NCI-H1105 treated with DMSO at 0.1 percent for 48 hours (cell line): ENCODE measurements around the gene LRP5.
"Not testable (repeated sequence)": the region's sequence is repeated elsewhere in the genome, so short reads cannot be mapped to it uniquely, and the experiment has no call there.

Experiments used
- DNase-seq: peaks from one replicate; lab custom pipeline; 2025; lab: John Stamatoyannopoulos, UW

Gene LRP5

DNA sequence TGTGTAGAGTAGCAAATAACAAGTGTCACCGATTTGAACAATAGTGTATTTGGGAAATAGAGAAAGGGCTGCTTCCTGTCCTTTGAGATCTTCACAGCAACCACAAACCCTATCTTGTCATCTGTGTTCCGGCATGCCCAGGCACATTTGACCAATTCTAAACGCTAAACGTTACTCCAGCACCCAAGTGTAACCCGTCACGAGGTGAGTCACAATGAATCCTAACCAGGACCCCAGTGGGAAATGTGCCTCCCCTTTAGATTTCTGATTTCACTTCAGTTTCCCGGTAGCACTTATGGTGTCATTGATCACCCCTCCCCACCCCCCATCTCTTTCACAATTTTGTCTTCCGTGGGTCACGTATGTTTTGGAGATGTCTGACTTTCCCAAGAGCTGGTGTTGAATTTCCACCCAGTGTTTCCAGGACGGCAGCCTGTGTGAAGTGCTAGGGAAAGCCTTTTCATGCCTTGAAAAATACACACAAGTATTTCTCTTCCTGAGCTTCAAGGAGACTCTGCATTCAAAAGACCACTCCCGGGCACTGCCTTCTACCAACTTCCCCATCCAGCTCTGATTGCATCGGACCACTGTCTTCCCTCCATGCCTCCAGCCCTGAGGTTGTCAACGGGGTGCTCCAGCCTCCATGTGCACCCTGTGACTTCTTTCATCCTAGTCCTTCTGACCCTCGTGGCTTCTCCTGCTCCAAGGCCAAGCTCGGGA, 30.1 kb upstream of the LRP5 start:
- DNase-seq, result no peak

DNA sequence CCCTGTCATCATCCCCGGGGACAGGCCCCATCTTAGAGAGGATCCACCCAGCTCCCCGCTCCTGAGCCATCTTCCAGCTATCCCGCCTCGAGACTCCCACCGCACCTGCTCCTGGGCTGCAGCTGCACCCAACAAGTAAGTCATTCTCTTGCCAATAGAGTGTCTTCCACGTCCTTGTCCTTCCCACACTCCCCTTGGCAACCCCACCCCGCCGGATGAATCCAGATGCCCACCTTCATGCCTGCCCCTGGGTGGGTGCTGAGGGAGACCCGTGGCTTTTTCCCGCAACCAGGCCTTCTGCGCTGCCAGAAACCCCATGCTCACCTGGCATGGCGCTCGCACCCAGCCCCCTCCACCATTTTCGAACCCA, 29.5 kb upstream of the LRP5 start:
- DNase-seq, result no peak

DNA sequence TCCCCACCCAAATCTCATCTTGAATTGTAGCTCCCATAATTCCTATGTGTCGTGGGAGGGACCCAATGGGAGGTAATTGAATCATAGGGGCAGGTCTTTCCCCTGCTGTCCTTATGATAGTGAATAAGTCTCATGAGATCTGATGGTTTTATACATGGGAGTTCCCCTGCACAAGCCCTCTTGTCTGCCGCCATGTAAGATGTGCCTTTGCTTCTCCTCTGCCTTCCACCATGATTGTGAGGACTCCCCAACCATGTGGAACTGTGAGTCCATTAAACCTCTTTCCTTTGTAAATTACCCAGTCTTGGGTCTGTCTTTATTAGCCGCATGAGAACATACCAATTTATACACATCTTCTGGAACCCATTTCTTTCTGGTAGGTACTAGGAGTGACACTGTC, 27.8 kb upstream of the LRP5 start:
- DNase-seq, result not testable (repeated sequence)

DNA sequence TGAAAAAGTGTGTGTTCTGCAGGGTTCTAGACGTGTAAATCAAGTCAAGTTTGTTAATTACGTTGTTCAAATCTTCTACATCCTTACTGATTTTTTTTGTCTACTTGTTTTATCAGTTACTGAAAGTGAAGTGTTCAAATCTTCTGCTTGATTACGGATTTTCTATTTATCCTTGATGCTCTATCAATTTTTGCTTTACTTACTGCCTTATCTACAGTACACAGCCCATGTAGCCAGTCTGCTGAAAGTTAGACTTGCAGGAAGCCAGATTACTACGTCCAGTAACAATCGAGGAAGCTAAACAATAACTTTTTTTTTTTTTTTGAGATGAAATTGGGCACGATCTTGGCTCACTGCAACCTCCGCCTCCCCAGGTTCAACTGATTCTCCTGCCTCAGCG, 25.0 kb upstream of the LRP5 start:
- DNase-seq, result no peak

DNA sequence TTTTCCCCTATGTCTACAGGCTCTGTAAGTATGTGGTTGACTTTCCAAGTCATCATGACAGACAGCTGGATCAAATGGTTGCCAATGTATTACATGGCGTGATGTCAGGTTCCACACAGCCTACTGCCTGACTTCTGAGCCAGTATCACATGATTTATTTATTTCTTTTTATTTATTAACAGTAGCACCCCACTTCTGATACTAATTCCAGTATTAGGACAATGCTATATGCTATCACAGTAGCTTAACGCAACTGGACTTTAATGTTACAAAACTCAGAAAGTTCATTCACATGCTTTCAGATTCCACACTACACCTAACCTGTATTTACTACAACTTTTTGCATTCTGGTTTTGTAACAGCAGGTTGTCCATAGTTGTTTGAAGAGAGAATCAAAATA, 22.9 kb upstream of the LRP5 start:
- no peak for DNase-seq

DNA sequence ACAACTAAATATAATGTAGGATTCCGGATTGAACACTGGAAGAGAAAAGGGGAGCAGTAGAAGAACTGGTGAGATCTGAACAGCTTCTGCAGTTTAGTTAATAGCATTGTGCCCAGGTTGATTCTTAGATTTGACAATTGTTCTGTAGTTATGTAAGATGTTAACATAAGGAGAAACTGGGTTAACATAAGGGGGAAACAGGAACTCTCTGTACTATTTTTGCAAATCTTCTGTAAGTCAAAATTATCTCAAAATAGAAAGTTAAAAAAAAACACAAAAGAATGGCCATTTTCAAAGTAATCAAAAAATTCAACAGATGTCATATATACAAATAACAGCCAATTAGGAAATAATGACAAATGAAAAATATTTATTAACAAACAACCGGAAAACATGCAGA, 18.7 kb upstream of the LRP5 start:
- DNase-seq, result no peak

DNA sequence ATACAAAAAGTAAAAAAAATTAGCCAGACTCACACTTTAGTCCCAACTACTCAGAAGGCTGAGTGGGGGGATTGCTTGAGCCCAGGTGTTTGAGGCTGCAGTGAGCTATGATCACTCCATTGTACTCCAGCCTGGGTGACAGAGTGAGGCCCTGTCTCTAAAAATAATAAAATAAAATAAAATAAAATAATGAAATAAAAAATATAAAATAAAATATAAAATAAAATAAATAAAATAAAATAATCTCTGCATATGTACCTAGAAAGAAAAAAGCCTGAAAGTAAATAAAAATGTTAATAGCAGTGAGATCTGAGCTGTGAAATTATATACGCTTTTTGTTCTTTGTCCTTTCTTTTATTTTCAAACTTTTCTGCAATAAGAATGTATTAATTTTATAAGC, 17.1 kb upstream of the LRP5 start:
- no peak for DNase-seq

DNA sequence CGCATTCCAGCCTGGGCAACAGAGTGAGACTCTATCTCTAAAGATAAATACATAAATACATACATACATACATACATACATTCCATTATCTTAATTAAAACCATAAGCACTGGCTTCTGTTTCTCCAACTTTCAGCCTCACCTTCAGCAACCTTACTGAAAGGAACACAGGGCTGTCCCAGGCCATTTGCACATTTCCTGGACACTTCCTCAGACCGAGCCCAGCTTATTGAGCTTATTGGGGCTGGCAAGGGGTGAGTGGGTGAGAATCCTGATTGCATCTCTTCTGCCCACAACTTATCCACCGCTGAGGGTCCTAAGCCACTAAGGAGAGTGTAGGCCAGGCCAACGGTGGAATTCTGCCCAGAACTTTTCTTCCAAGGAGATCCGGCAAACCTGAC, 16.5 kb upstream of the LRP5 start:
- no peak for DNase-seq

DNA sequence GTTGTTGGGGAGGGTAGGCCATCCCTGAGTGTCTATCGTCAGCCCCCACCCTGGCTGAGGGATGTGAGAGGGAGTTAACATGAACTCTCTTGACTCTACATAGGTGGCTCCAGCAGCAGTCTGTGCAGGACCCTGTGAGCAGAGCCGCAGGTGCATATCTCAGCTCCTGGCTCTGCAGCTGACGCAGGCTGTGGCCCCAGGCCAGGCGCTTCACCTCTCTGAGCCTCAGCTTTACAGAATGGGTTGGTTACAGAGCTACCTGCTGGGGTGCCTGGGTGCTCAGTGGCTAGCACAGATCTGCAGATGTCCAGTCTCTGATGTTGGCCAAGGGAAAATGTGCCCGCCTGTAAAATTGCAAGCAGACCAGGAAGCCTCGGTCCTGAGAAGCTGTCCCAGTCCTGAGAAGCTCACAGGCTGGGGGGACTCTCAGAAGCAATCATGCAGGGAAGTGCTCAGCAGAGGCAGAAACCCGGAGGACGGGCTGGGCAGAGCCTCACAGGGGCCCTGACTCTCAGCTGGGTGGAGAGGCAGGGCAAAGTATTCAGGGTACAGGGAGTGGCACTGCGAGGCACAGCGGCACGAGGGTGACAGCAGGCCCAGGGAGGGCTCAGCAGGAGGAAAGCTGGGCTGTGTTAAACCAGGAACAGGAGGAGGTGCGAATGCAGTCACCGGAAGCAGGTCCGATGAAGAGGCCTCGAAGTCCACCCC, 15.9 kb upstream of the LRP5 start:
- DNase-seq, result no peak

DNA sequence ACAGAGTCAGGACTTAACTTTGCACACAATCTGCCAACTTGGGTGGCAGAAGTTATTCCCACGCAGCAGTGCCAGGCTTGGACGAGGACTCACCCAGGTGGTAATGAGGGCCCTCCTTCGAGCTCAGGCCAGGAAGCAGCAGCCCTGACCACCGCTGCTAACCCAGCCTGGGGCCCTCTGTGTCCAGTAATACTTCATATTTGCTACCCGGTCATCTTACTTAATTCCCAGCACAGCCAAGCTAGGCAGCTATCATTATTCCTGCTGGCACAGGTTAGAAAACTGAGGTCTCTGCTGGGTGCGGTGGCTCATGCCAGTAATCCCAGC, 15.4 kb upstream of the LRP5 start:
- no peak for DNase-seq

DNA sequence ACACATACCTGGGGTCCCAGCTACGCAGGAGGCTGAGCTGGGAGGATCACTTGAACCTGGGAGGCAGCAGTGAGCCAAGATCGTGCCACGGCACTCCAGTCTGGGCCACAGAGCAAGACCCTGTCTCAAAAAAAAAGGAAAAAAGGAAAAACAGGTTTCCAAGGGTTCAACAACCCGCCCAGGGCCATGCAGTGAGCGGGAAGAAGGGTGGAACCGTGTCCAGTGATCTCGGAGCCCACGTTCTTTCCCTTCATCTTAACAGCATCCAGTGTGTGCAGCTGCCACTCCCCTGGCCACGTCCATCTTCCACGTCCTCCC, 14.9 kb upstream of the LRP5 start:
- no peak for DNase-seq

DNA sequence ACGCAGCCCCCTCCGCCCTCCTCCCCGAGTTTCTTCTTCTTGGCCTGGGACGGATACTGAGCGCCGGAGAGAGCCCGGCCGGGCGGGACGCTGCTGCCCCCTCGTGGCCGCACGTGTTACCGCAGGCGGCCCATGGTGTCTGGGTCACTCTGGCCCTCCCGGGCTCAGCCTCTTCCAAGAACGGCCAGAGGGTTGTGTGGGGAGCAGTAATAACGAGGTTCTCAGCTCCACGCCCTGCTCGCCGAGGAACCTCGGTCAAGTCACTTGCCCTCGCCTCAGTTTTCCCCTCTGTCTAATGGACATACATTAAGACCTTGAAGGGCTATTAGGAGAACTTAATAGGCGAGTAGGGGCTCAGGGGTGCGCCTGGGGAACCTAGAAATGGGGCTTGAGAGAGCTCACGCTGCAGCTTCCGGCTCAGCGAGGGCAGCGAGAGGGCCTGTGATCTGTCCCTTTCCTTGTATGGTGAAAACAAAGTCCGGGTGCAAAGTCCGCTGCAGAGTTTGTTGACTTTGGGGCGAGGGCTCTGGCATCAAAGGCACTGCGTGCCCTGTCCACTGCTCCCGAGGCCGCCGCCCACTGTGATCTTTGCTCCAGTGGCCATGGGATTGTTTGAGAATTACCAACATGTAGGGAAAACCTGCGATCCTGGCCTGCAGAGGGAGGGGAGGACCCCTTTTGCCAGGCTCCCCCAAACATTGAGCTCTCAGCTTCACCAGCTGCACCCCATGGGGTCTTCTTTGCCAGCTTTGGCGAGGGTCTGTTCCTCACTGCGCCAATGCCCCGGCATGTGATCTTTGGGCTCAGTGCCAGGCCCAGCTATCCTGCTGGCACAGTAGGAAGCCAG, 14.4 kb upstream of the LRP5 start:
- DNase-seq, result peak; percentile 44

DNA sequence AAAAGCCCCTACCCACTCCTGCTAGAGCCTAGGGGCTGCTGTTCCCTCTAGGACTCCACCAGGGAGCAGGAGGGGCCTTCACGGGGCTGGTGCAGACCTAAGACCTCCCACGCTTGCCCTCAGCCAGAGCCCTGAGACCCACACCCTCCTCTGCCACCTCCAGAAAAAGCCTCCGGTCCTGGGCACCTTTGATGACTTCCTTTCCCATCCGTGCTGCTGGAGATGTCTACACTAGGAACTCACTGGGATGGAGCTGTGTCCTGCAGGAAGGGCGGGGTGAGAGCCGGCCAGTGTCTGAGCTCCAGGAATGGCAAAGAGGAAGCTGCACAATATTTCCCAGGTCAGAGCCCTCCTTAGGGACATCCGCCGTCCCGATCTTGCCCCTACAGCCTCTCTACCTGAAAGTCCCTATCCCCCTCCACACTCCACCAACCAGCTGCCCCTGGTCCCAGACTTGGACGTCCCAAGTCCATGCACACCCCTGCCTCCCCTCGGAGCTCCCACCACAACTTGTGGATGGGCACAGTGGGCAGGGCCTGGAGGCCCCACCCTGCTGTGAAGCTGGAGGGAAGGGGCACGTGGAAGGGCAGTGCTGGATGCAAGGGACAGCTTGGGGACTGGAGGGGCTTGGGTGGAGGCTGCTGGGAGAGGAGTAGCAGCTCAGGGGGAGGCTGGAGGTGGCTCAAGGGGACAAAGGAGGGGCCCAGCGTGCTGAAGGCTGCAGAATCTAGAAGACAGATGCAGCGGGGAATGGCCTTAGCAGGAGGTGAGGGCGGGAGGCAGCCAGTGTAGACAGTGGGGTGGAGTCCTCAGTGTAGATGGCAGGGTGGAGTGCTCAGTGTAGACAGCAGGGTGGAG, 13.5 kb upstream of the LRP5 start:
- no peak for DNase-seq

DNA sequence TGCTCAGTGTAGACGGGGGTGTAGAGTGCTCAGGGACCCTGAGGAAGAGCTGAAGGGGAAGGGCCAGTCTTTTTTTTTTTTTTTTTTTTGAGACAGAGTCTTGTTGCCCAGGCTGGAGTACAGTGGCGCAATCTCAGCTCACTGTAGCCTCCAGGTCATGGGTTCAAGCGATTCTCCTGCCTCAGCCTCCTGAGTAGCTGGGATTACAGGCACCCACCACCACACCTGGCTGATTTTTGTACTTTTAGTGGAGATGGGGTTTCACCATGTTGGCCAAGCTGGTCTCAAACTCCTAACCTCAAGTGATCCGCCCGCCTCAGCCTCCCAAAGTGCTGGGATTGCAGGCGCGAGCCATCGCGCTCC, 12.9 kb upstream of the LRP5 start:
- DNase-seq, result not testable (repeated sequence)

DNA sequence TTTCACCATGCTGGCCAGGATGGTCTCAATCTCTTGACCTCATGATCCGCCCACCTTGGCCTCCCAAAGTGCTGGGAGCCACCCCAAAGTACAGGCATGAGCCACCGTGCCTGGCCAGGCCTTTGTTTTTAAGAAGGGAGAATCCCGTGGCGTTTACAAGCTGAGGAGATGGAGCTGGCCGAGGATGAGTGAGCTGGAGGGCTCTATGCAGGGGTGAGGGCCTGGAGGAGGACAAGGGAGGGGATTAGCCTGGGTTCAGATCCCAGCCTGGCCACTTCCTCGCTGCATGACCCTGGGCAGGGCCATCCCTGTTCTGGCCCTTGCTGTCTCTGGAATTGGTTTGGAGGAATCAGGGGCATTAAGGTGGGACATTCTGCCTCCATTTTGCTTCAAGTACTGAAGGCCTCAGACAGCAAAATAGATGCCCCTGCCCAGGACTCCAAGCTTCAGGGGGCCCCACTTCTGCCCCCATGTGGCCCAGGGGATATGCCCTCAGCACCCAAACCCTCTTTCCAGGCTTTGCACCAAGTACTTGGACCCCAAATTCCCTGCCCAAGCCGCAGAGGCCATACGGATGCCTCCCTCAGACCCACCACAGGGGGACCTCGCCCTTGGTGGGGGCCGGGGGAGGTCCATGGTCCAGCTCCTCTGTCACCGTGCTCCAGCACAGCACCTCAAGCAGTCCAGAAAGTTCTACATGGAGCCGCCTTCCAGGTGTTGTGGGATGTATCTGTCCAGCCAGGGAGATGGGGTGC, 12.1 kb upstream of the LRP5 start:
- DNase-seq, result no peak

DNA sequence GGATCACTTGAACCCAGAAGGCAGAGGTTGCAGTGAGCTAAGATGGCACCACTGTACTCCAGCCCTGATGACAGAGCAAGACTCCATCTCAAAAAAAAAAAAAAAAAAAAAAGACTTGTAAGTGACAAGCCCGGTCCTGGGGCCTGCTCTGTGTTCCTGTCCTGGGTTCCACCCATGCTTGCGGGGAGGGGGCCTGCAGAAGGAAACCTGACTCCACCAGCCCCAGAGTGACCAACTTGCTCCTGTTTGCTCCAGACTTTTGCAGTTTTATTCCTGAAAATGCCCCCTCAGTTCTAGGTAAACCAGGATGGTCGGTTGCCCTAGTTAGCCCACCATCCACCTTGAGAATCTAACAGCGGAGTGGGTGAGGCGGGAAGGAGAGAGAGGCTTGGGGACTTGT, 10.1 kb upstream of the LRP5 start:
- DNase-seq, result no peak

DNA sequence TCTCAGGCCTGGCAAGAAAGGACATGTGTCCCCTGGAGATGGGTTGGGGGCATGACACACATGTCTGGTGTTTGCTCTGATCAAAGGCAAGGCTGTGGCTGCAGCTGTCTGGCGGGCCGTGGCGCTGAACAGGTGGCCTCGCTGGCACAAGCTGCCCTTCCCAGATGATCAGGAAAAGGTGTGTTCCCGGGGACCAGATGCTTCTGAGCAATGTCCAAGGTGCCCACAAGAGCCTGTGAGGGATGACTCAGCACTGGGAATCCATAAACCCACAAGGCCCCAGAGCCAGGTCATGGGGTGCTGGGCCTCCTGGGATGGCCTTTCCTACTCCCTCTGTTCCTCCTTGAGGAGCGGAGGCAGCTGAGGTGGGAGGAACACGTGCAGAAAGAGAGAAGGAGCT, 9.7 kb upstream of the LRP5 start:
- DNase-seq, result no peak

DNA sequence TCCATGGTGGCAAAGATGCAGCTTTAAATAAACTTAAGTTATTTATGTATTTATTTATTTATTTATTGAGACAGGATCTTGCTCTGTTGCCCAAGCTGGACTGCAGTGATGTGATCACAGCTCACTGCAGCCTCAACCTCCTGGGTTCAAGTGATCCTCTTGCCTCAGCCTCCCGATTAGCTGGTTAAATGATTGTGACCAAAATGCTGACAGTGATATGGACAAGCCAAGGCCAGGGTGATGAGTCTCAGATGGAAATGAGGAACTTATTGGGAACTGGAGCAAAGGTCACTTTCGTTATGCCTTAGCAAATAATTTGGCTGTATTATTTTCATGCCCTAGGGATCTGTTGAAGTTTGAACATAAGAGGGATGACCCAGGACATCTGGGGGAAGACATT, 9.3 kb upstream of the LRP5 start:
- DNase-seq, result no peak

DNA sequence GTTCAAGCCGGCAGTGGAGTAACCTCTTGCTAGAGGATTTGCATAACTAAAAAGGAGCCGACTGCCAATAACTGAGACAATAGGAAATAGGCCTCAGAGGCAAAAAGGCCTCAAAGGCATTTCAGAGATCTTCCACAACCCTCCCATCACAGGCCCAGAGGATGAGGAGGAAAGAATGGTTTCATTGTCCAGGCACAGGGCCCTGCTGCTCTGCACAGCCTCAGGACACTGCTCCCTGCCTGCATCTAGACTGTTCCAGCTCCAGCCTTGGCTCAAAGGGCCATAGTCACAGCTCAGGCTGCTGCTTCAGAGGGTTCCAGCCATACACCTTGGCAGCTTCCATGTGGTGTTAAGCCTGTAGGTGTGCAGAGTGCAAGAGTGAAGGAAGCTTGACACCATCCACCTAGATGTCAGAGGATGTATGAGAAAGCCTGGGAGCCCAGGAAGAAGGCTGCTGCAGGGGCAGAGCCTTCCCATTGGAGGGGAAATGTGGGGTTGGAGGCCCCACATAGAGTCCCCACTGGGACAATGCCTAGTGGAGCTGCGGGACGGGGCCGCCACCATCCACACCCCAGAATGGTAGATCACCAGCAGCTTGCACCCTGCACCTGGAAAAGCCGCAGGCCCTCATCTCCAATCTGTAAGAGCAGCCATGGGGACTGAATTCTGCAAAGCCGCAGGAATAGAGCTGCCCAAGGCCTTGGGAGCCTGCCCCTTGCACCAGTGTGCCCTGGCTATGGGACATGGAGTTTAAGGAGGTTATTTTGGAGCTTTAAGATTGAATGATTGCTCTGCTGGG, 8.2 kb upstream of the LRP5 start:
- no peak for DNase-seq

DNA sequence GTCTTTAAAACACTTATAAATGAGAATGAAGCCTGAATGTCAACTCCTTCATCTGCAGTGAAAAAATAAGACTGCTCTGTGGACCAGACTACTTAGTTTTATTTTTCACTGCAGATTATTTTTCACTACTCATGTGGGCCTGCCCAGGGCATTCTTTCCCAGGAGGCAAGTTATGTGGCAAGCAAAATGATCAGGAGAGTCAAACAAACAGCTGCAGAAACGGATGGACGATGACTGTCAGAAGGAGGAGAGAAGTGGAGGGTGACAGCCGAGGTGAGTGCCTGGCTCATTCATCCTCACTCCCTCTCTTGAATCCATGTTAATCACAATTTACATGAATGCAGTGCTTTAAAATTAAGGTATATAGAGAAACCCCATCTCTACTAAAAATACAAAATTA, 5.8 kb upstream of the LRP5 start:
- no peak for DNase-seq

DNA sequence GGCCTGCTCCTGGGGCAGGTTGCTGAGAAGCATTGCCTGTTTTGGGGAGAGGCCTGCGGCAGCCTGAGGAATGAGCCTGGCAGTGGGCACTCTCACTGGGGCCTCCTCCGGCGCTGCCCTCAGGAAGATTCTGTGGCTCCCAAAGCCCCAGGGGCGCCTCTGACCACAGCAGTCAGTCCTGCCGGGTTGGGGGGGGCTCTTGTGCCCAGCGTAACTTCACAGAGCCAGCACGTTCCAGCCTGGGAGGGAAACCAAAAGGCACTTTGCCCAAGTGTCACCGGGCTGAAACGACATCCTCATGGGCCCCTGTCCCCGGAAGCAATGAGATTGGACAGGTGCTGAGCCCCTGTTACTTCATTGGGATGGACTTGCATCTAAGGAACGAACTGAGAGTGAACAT, 4.3 kb upstream of the LRP5 start:
- DNase-seq, result no peak
